SK-N-SH treated with all-trans-retinoic acid at 6 μM for 48 hours (cell line): ENCODE results near the gene SH3RF2.

Experiments used
- ATAC-seq: fragments of 200-7000 bp; cut with Tn5 transposase; 3 replicates; pipeline ENCODE4 v1.9.1; 2020; ENCODE audit warnings: mild to moderate bottlenecking, moderate library complexity
- ARNTL ChIP-seq: fragments of 450-650 bp; formaldehyde crosslinking; IDR thresholded peaks from 2 replicates; pipeline ENCODE4 v1.5.0; 2020; ENCODE audit warnings: low read depth, mild to moderate bottlenecking, moderate library complexity, borderline replicate concordance
- BACH2 ChIP-seq: fragments of 250-450 bp; sonication (Bioruptor Pico); IDR thresholded peaks from 2 replicates; pipeline ENCODE4 v1.9.0; 2021; ENCODE audit warnings: mild to moderate bottlenecking, borderline replicate concordance
- CSDC2 ChIP-seq: fragments of 250-450 bp; sonication (Bioruptor Pico); IDR thresholded peaks from 2 replicates; pipeline ENCODE4 v1.5.0; 2020; ENCODE audit warnings: mild to moderate bottlenecking, moderate library complexity
- ESRRG ChIP-seq: fragments of 250-450 bp; sonication (Bioruptor Pico); IDR thresholded peaks from 2 replicates; pipeline ENCODE4 v1.6.1; 2021; ENCODE audit warnings: mild to moderate bottlenecking
- GLIS3 ChIP-seq: fragments of 250-450 bp; sonication (Bioruptor Pico); IDR thresholded peaks from 2 replicates; pipeline ENCODE4 v1.5.0; 2020; ENCODE audit warnings: mild to moderate bottlenecking, moderate library complexity
- ISL1 ChIP-seq: fragments of 250-450 bp; sonication (Bioruptor Pico); IDR thresholded peaks from 2 replicates; pipeline ENCODE4 v2.1.2; 2022; ENCODE audit warnings: mild to moderate bottlenecking, moderate library complexity
- OSR1 ChIP-seq: fragments of 250-450 bp; sonication (Bioruptor Pico); IDR thresholded peaks from 2 replicates; pipeline ENCODE4 v1.8.0; 2022; ENCODE audit warnings: moderate library complexity, mild to moderate bottlenecking, inconsistent platforms
- PPARA ChIP-seq: fragments of 250-450 bp; sonication (Bioruptor Pico); IDR thresholded peaks from 2 replicates; pipeline ENCODE4 v1.5.0; 2020; ENCODE audit warnings: mild to moderate bottlenecking, borderline replicate concordance
- RARB ChIP-seq: fragments of 250-450 bp; sonication (Bioruptor Pico); IDR thresholded peaks from 2 replicates; pipeline ENCODE4 v1.8.0; 2021; ENCODE audit warnings: mild to moderate bottlenecking, moderate library complexity
- SNAI2 ChIP-seq: fragments of 250-450 bp; sonication (Bioruptor Pico); IDR thresholded peaks from 2 replicates; pipeline ENCODE4 v1.5.0; 2020; ENCODE audit warnings: mild to moderate bottlenecking, moderate library complexity
- TCF4 ChIP-seq: fragments of 250-450 bp; sonication (Bioruptor Pico); IDR thresholded peaks from 2 replicates; pipeline ENCODE4 v1.8.0; 2021; ENCODE audit warnings: mild to moderate bottlenecking, moderate library complexity, borderline replicate concordance
- TOX ChIP-seq: fragments of 250-450 bp; sonication (Bioruptor Pico); IDR thresholded peaks from 2 replicates; pipeline ENCODE4 v1.8.0; 2021; ENCODE audit warnings: mild to moderate bottlenecking, moderate library complexity, borderline replicate concordance
- ZC3H10 ChIP-seq: fragments of 250-450 bp; sonication (Bioruptor Pico); IDR thresholded peaks from 2 replicates; pipeline ENCODE4 v1.5.1; 2021; ENCODE audit warnings: mild to moderate bottlenecking, moderate library complexity
- ZFP3 ChIP-seq: fragments of 250-450 bp; sonication (Bioruptor Pico); IDR thresholded peaks from 2 replicates; pipeline ENCODE4 v1.5.0; 2020; ENCODE audit warnings: mild to moderate bottlenecking, moderate library complexity
- ZNF565 ChIP-seq: fragments of 450-650 bp; formaldehyde crosslinking; conservative IDR thresholded peaks from 2 replicates; pipeline ENCODE4 v1.5.0; 2020; ENCODE audit warnings: low read depth, mild to moderate bottlenecking, moderate library complexity
- ZNF70 ChIP-seq: fragments of 450-650 bp; formaldehyde crosslinking; IDR thresholded peaks from 2 replicates; pipeline ENCODE4 v1.5.0; 2020; ENCODE audit warnings: mild to moderate bottlenecking, moderate library complexity
- ZNF8 ChIP-seq: fragments of 450-650 bp; formaldehyde crosslinking; IDR thresholded peaks from 2 replicates; pipeline ENCODE4 v1.5.0; 2020; ENCODE audit warnings: mild to moderate bottlenecking, moderate library complexity
- TF ChIP-seq, protein P1 (sequence below): fragments of 250-450 bp; sonication (Bioruptor Pico); IDR thresholded peaks from 2 replicates; pipeline ENCODE4 v1.8.0; 2021; ENCODE audit warnings: low read depth, mild to moderate bottlenecking, moderate library complexity, borderline replicate concordance
- TF ChIP-seq, protein P2 (sequence below): fragments of 250-450 bp; sonication (Bioruptor Pico); IDR thresholded peaks from 2 replicates; pipeline ENCODE4 v1.5.1; 2020; ENCODE audit warnings: low read depth, mild to moderate bottlenecking, moderate library complexity
- TF ChIP-seq, protein P3 (sequence below): fragments of 250-450 bp; sonication (Bioruptor Pico); IDR thresholded peaks from 2 replicates; pipeline ENCODE4 v1.5.1; 2021; ENCODE audit warnings: mild to moderate bottlenecking, moderate library complexity
- TF ChIP-seq, protein P4 (sequence below): fragments of 250-450 bp; sonication (Bioruptor Pico); IDR thresholded peaks from 2 replicates; pipeline ENCODE4 v1.8.0; 2020; ENCODE audit warnings: mild to moderate bottlenecking, moderate library complexity, borderline replicate concordance

SH3RF2 gene

DNA sequence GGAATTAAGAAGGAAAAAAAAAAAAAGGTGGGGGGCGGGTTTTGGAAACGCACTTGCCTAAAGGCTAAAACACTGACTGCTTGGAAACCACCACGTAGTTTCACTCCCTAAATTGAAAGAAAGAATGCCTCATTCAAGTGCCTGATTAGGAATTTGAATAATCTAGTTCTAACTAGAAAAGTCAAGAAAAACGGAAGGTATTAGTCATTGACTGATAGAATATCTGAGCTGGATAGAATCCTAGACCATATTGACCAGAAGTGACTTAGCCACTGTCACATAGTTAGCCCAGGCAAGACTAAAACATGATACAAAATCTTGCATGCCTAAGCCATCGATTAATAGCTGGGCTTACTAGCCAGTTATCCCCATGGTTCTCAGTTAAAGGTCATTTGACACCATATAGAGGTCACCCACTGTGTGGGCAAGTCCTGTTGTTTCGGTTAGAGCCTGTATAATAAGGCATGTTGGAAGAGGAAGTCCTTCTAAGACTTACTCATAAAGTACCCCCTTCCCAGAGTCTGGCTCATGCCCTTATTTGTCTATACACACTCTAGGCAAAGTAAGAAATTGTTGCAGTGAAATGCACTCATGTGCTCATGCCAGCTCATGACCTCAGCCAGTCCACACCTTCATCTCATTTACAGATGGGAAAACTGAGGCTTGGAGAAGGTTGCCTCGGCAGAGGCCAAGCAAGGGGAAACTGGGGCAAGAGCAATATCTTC lies 40.2 kb downstream of the SH3RF2 start:
- peak; percentile 52 for ATAC-seq
- TF ChIP-seq TCF4 (CRISPR knock-in tag) (no peak), TOX (no peak), ZNF70 (CRISPR knock-in tag) (no peak), BACH2 (CRISPR knock-in tag) (no peak), ZNF565 (CRISPR knock-in tag) (no peak), OSR1 (no peak), GLIS3 (CRISPR knock-in tag) (no peak)
- TF ChIP-seq, protein P1, sequence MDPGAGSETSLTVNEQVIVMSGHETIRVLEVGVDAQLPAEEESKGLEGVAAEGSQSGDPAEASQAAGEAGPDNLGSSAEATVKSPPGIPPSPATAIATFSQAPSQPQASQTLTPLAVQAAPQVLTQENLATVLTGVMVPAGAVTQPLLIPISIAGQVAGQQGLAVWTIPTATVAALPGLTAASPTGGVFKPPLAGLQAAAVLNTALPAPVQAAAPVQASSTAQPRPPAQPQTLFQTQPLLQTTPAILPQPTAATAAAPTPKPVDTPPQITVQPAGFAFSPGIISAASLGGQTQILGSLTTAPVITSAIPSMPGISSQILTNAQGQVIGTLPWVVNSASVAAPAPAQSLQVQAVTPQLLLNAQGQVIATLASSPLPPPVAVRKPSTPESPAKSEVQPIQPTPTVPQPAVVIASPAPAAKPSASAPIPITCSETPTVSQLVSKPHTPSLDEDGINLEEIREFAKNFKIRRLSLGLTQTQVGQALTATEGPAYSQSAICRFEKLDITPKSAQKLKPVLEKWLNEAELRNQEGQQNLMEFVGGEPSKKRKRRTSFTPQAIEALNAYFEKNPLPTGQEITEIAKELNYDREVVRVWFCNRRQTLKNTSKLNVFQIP, result no peak
- TF ChIP-seq, all 23 proteins: peak for 0

DNA sequence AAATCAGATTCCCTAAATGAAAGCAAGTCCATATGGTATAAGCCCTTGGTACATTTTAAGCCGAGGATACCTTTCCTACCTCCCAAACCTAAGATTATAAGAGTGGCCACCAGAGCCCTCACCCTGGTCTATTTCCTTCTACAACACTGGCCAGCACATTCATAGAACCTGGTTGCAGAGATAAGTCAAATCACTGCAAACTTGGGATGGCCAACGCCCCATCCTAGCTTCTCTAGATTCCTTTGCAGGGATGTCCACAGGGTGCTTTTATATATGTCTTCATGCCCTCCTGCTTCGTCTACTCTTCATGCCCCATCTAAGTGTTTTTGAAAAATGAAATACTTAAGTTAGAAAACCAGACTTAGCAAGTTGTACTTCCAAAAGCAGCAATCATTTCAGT lies 41.8 kb downstream of the SH3RF2 start:
- no peak for ATAC-seq
- TF ChIP-seq PPARA (CRISPR knock-in tag) (no peak), SNAI2 (CRISPR knock-in tag) (no peak)

DNA sequence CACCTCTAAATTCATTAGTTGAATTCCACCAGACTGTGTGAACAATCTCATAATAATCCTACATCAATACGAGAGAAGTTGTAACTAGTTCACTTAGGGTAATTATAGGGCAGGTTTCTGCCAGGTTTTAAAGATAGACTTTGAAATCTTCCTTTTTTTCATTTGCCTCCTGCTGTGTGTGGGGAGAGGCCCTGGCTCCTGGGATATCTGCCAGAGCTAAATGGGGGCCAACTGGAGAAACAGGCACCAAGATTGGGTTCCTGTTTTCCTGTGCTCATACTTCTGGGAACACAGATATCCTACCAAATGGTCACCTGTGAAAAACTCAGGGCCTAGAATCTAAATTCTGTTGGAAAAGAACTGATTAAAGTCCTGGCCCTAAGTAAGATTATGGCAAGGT lies 42.3 kb downstream of the SH3RF2 start:
- ATAC-seq, result no peak

DNA sequence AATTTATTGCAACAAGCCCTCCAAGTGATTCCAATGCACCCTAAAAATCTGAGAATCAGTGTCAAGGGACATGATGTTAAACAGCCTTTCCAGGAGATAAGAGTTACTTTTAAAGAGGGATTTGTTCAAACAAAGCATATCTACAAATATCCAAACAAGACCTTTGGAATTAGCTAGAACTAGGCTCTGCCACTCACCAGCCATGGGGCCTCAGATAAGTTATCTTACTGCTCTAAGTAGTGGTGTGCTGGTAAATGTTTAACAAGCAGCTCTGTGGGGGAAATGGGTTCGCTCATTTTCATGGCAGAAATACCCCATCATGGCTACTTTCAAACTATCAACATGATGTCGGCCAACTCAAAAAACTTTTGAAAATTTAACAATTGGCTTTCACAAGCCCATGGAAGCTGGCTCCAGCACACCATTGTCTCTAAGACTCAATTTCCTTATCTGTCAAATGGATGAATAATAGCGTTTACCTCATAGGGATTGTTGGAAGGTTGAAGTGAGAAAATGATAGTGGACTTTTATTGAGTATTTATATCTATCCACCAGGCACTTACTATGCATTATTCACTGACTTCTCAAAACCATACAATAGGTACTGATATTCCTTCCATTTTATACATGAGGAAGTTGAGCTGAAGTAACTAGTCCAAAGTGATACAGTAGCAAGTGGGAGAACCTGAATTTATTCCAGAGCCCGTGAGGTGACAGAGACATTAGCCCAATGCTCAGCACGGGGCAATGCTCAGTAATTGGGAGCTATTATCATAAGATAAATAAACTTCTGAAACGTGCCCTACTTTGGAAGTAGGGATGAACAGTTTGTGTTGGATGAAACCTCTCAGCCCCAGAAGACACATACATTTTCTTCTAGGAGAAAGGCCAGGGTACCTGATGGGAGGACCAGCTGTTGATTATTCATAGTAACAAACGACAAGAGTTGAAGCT lies 43.2 kb downstream of the SH3RF2 start:
- no peak for ATAC-seq
- TF ChIP-seq BACH2 (CRISPR knock-in tag) (no peak), ZNF70 (CRISPR knock-in tag) (no peak), ZNF565 (CRISPR knock-in tag) (no peak), TOX (no peak), PPARA (CRISPR knock-in tag) (no peak), CSDC2 (CRISPR knock-in tag) (no peak), ZC3H10 (CRISPR knock-in tag) (no peak), ZNF8 (CRISPR knock-in tag) (no peak), GLIS3 (CRISPR knock-in tag) (no peak), ISL1 (no peak), ARNTL (CRISPR knock-in tag) (no peak), OSR1 (no peak)
- TF ChIP-seq, protein P2, sequence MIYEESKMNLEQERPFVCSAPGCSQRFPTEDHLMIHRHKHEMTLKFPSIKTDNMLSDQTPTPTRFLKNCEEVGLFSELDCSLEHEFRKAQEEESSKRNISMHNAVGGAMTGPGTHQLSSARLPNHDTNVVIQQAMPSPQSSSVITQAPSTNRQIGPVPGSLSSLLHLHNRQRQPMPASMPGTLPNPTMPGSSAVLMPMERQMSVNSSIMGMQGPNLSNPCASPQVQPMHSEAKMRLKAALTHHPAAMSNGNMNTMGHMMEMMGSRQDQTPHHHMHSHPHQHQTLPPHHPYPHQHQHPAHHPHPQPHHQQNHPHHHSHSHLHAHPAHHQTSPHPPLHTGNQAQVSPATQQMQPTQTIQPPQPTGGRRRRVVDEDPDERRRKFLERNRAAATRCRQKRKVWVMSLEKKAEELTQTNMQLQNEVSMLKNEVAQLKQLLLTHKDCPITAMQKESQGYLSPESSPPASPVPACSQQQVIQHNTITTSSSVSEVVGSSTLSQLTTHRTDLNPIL (CRISPR knock-in tag), result no peak
- TF ChIP-seq, protein P3, sequence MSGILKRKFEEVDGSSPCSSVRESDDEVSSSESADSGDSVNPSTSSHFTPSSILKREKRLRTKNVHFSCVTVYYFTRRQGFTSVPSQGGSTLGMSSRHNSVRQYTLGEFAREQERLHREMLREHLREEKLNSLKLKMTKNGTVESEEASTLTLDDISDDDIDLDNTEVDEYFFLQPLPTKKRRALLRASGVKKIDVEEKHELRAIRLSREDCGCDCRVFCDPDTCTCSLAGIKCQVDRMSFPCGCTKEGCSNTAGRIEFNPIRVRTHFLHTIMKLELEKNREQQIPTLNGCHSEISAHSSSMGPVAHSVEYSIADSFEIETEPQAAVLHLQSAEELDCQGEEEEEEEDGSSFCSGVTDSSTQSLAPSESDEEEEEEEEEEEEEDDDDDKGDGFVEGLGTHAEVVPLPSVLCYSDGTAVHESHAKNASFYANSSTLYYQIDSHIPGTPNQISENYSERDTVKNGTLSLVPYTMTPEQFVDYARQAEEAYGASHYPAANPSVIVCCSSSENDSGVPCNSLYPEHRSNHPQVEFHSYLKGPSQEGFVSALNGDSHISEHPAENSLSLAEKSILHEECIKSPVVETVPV, result no peak

More for the DNA sequence above, 42.3 kb downstream of the SH3RF2 start:
- TF ChIP-seq, protein P4, sequence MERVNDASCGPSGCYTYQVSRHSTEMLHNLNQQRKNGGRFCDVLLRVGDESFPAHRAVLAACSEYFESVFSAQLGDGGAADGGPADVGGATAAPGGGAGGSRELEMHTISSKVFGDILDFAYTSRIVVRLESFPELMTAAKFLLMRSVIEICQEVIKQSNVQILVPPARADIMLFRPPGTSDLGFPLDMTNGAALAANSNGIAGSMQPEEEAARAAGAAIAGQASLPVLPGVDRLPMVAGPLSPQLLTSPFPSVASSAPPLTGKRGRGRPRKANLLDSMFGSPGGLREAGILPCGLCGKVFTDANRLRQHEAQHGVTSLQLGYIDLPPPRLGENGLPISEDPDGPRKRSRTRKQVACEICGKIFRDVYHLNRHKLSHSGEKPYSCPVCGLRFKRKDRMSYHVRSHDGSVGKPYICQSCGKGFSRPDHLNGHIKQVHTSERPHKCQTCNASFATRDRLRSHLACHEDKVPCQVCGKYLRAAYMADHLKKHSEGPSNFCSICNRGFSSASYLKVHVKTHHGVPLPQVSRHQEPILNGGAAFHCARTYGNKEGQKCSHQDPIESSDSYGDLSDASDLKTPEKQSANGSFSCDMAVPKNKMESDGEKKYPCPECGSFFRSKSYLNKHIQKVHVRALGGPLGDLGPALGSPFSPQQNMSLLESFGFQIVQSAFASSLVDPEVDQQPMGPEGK (CRISPR knock-in tag), result no peak
- TF ChIP-seq ZFP3 (CRISPR knock-in tag) (no peak), CSDC2 (CRISPR knock-in tag) (no peak), ESRRG (CRISPR knock-in tag) (no peak), ARNTL (CRISPR knock-in tag) (no peak), ISL1 (no peak), BACH2 (CRISPR knock-in tag) (no peak), PPARA (CRISPR knock-in tag) (no peak), SNAI2 (CRISPR knock-in tag) (no peak), ZNF8 (CRISPR knock-in tag) (no peak), RARB (CRISPR knock-in tag) (no peak), OSR1 (no peak), TCF4 (CRISPR knock-in tag) (no peak), ZNF70 (CRISPR knock-in tag) (no peak), GLIS3 (CRISPR knock-in tag) (no peak)
- TF ChIP-seq, protein P1, result no peak
- TF ChIP-seq, protein P3, result no peak
